NCI-H2107 (cell line): ENCODE measurements around the gene SLC25A1.

Experiments used
- DNase-seq: peaks from one replicate; lab custom pipeline; 2025; lab: John Stamatoyannopoulos, UW

SLC25A1 gene

DNA sequence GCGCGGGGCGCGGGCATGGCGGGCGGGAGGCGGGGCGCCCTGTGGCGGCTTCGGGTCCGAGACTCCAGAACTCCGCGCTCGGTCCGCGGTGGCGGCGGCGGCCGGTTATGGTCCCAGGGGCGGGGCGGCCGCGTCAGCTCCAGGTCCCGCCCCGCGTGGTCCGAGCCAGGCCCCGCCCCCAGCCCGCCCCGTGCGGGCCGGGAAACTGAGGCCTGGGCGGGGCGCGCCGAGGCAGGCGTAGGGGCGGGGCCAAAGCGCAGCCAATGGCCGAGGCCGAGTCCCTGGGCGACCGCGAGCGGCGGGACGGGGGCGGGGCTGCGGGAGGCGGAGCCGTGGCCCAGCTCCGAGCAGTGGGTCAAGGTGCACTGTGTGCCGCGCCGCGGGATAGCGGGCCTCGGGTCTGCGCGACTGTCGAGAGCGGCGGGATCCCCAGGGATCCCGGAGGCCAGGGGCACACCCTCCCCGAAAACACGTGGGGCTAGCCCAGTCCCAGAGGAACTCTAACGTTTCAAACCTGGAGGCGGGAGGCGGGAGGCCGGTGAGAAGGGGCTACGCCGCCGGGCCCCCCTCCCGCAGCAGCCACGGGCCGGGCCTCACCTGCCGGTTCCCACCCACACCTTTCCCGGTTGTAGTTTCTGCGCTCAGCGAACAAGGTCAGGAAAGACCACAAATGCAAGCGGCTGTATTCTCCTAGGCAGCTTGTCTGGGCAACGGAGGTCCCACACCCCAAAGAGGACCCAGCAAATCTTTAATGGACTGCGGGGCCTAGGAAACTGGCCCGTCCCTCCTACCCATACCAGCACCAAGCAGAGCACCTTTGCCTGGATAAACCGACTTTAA lies at the start of gene SLC25A1:
SLC25A1 (minus strand) TSS at position 80 of the 840 bp plus-strand sequence; CDS start at position 17, 63 bp downstream.
- DNase-seq, result peak; percentile 55

DNA sequence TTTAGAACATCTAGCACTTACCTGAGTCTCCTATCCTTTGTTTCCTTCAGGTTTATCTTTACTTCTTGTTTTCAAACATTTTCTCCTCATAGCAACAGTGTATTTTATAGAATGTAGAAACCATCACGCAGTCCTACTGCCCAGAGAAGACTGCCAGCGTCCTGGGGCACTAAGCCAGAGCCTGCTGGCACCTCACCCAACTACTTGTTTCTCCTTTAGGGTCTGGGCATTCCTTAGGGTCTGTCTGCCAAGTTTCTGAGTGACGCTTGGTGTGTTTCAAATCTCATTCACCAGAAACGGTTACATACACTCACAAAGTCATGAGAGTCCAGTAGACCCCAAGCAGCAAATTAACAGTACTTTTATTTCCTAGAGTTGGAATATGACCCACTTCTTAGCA lies 49.6 kb upstream of the SLC25A1 start:
- DNase-seq, result no peak

DNA sequence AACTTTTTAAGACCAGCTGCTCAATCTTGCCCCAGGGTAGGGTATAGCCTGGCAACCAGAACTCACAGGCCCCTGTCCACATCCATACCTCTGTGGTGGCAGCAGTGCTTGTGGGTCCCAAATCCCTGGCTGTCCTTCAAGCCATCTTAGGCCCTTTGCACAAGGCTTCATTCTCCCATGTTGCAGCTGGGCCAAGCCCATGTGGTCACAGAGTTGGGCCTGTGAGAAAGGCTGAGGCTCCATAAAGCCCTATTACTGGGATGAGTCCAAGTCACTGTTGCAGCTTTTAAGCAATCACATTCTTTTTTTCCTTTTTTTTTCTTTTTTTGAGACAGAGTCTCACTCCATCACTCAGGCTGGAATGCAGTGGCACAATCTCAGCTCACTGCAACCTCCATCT lies 47.9 kb upstream of the SLC25A1 start:
- no peak for DNase-seq

DNA sequence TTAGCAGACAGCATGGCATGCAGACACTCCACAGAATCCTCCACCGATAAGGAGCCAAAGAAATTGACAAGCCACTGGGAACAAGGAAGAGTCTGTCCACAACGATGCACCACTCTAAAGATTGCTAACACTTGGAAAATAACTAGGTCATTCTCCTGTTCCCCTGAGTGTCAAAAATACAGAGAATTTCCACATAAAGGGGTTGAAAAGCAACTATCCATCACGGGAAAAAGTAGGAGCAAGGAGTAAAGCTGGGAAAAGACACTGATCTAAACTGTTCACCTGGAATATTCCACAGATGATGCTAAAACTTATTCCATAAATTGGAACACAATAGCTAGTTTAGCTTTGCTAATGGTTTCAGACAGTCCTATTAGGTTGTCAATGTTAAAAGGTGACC lies 47.0 kb upstream of the SLC25A1 start:
- DNase-seq, result no peak

DNA sequence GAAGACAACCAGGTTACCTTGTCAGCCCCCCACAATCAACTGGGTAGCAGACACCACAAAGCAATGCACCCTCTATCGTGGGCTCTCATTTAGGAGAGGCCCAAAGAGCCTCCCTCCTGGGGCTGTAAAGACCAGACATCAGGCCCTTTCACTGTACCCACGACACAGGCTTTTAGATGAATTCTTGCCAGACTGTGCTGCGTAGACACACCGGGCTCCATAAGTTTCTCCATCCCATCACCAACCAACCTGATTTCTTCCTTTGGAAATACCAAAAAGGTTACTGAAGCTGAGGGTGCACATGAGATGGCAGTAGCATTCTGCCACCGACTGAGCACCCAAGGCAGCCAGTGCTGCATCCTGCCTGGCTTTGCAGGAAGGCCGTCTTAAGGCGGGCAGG lies 46.4 kb upstream of the SLC25A1 start:
- no peak for DNase-seq

GRCh38 chr22:19224557-19224956 lies 46.0 kb upstream of the SLC25A1 start:
- no peak for DNase-seq

- no peak for DNase-seq
Measured at GRCh38 chr22:19223617-19224016, 45.1 kb upstream of the SLC25A1 start.

DNA sequence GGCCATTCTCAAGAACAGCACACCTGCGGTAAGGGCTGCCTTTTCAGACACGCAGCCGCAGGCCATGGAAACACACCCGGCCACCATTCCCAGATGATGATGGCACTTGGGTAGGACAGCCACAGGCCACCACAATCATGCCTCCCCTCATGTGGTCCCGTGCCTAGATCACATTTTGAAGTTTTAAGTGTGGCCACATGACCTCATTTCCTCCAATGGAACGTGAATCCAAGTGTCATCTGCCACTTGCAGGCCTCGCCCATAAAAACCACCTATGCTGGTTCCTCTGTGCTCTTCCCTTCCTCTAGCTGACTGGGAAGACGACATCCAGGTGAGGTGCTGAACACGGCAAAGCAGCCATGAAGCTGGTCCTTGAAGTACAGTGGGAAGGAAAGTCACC lies 44.6 kb upstream of the SLC25A1 start:
- DNase-seq, result no peak

GRCh38 chr22:19222242-19223005 lies 43.9 kb upstream of the SLC25A1 start:
- DNase-seq, result no peak

DNA sequence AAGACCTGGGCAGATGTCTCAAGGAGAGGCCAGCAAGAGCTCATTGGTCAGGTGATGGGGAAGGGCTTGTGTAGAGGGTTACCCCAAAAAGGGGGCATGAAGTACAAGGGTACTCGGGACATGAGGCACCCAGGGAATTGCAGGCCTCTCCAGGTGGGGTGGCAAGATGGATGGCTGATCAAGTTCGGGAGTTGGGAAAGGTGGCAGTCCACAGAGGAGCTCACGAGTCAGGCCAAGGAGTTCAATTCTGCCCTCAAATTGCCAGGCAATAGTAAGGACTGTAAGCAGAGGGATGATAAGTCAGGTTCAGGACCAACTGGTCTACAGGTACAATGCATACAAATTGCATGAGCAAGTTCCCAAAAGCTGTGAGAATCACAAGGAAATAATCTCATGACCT lies 42.3 kb upstream of the SLC25A1 start:
- no peak for DNase-seq

DNA sequence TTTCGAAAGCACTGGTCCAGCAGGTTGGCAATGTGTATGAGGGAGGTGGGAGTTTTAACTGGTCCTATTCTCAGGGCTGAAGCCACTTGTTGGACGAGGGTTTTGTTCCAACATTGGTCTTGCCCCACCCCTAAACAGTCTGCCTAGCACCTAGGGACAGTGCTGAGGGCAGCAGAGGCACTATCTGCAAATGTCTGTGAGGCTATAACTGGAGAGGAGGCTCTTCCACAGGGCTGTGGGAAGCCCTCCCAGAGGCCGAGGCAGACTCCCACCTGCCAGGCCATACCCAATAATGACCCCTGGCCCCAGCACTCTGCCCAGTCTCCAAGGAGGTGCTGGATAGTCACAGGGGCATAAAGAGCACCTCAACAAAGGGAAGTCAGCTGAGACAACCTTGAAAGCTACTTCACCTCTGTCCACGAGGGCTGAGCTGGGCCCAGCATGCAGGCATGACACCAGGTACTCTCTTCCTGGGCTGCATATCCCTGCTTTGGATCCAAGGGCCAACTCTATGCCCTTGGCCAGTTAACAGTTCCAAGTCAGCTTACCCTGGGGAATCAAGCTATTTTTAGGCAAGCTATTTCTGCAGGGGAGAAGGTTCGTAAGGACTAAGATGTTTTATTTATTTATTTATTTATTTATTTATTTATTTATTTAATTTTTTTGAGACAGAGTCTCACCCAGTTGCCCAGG lies 40.2 kb upstream of the SLC25A1 start:
- no peak for DNase-seq

GRCh38 chr22:19216579-19216978 lies 38.0 kb upstream of the SLC25A1 start:
- no peak for DNase-seq

DNA sequence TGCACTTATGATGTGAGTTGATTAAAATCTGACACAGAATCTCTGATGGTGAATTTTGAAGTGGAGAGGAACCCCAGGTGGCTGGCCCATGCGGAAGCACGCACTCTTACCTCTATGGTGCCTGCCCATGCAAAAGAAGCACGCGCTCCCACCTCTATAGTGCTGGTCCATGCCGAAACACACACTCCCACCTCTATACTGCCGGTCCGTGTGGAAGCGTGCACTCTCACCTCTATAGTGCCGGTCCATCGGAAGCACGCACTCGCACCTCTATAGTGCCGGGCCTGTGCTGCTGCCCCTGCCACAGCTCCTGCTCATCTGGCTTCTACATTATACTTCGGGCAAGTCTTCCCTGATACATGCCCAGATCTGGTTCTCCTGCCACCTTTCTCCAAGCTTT lies 36.8 kb upstream of the SLC25A1 start:
- no peak for DNase-seq

DNA sequence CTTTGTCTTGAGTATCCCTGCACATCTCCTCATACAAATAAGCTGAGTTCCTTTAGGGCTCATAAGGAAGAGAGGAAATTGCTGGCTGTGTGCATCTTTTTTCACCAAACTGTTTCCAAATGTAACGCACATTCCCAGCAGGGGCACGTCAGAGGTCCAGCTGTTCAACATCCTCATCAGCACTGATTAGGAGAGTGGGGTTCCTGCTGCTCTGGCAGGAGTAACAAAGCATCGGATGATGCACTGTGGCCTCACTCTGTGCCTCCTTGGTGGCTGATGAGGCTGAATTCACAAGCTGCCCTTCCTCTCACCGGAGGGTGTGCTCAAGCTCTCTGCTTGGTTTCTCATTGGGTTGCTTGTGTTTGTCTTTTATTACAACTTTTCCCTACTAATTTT lies 35.5 kb upstream of the SLC25A1 start:
- DNase-seq, result no peak

DNA sequence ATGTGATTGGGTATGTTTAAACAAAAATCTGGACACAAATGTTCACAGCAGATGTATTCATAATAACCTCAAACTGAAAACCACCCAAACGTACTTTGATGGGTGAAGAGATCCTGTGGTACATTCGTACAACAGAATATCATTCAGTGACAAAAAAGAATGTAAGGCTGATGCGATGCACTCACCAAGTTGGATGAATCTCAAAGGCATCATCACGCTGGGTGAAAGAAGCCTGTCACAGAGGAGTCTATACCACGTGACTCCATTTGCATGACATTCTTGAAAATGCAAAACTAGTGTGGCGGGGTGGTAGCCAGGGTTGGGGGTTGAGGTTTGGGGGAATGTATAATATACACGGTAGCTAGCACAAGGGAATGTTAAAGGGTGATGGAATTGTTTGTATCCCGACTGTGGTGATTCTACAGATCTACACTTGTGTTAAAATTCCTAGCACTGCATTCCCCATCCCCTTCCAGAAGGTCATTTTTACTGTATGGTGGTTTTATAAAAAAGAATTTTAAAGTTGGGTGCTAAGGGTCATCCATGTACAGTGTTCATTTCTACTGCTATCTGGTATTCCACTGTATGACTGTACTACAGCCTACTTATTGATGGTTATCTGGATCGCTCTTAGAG lies 35.0 kb upstream of the SLC25A1 start:
- DNase-seq, result no peak

DNA sequence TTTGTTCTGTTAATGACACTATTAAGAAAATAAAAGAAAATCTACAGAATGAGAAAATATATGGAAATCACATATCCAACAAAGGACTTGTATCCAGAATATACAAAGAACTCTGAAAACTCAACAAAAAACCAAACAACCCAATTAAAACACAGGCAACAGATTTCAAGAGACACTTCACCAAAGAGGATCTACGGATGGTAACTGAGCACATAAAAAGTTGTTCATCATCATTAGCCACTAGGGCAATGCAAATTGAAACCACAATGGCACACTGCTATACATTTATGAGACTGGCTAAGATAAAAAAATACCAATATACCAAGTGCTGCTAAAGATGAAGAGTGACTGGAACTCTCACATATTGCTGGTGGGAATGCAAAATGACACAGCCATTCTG lies 34.5 kb upstream of the SLC25A1 start:
- no peak for DNase-seq

- DNase-seq, result no peak
Measured at GRCh38 chr22:19212302-19212870, 33.9 kb upstream of the SLC25A1 start.

- no peak for DNase-seq
Measured at GRCh38 chr22:19210188-19210587, 31.7 kb upstream of the SLC25A1 start.

DNA sequence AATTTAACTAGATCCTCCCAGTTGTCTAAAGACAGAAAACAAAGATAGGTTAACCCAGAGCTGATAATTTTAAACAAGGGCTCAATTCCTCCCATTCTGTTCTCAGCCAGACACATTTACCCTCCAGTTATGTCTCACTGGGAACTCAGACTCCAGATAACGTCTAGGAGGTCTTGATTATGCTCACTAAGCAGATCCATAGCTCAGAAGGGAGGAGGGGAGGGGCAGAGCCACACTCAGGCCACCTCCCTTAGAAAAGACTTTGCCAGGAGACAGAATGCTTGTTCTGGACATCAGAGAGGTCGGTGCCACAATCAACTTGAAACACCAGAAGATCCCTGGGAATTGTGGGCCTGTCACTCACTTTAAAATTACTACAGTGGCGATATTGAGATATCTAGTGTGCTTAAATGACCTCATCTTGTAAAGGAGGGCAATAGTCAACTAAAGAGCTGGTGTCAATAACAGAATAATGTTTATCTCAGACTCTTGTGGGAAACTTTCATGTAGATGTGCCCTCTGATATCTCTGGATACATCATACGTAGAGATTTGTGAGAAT lies 29.8 kb upstream of the SLC25A1 start:
- DNase-seq, result no peak

DNA sequence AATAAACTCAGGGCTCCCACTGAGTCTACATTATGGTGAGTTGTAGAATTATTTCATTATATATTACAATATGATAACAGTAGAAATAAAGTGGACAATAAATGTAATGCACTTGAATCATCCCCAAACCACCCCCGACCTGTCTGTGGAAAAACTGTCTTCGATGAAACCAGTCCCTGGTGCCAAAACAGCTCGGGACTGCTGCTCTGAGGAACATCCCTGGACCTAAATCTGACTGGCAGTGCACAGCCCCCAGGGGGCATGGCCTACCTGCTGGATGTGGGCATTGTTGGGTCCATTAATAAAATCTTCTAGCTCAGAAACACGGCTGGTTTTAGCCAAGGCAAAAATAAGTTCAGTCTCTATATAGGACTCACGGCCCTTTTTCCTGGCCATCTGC lies 29.3 kb upstream of the SLC25A1 start:
- no peak for DNase-seq

DNA sequence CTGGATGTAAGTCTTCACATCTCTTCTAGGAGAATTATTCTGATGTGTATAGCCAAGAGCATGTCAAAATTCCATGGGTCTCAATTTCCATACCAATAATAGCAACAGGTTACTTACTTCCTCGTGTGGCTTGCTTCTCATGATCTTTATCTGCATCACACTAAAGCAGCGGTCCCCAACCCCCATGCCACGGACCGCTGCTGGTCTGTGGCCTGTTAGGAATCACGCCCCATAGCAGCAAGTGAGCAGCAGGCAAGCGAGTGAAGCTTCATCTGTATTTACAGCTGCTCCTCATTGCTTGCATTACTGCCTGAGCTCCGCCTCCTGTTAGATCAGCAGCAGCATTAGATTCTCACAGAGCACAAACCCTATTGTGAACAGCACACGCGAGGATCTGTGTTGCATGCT lies 28.9 kb upstream of the SLC25A1 start:
- DNase-seq, result no peak

GRCh38 chr22:19206287-19206686 lies 27.8 kb upstream of the SLC25A1 start:
- no peak for DNase-seq
